Fibroblast of pulmonary artery (primary cell): ENCODE results near the gene TNS1.

Experiments
- DNase-seq: peaks from one replicate; pipeline ENCODE4 v3.0.0-alpha.2; 2010; ENCODE audit warnings: low read depth
- H3K4me3 ChIP-seq: replicated peaks from 2 replicates; pipeline ENCODE4 v1.5.1; 2011; ENCODE audit warnings: low read depth, mild to moderate bottlenecking, control low read depth, low read length, moderate library complexity
- CTCF ChIP-seq: IDR thresholded peaks from 2 replicates; pipeline ENCODE4 v1.5.1; 2011; ENCODE audit warnings: mild to moderate bottlenecking, control low read depth, low read length, inconsistent platforms; ENCODE audit errors: missing control alignments

TNS1 gene

DNA sequence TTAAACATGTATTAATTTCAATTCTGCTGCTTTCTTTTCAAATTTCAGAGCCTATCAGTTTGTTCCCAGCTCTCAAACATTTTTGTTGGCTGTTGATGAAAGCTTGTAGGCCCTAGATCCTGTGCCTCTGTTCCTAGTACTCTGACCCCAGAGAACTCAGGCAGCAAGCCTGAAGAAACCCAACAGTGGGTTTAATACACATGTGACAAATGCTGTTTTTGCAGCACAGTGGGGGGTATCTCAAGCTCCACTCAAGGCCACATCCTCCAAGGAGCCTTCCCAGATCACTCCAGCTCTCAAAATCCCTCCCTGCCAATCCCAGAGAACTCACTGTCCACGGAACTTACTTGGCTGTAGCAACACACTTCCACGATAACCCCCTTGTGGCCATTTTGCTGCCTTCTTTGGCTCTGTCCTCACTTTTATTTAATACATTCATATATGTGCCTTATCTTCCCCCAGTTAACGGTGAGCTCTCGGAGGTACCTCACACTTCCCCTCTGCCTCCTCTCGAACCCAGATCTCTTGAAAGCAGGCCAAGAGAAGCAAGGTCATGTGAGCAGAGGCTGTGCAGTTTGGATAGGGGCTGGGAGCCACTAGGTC is 122.4 kb downstream of the TNS1 start:
- H3K4me3 ChIP-seq, result no peak overlapping the region
- peak; percentile 11 for TF ChIP-seq CTCF
- DNase-seq, result no peak

DNA sequence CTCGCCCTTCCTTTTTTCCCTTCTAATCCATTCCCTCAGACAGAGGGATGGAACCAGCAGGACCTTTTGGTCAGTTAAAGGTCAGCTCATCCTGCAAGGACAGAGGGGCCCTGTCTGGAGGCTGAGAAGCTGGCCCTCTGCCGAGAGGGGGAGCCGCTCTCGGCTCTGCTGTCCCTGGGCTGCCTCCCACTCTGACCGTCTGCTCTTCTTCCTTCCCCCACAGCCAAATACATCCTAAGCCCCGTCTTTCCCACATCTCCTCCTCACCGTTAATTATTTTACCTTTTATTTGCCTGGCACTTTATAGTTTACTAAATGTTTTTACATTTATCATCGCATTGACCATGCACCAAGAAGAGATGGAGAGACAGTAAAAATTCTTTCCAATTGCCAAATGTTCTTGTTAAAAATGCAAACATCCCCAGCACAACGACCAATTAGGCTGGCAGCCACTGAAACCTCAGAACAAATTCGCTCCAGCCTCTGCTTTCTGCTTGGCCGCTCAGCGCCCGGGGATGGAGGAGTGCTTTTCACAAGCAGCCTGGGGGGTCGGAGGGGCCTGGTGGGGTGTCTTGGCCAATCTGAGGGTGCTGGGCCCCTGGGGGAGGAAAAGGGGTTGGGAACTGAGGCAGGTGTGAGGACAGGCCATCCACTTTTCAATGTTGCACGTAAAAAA is 123.7 kb downstream of the TNS1 start:
- no peak for DNase-seq
- no peak for TF ChIP-seq CTCF
- no peak overlapping the region for H3K4me3 ChIP-seq

DNA sequence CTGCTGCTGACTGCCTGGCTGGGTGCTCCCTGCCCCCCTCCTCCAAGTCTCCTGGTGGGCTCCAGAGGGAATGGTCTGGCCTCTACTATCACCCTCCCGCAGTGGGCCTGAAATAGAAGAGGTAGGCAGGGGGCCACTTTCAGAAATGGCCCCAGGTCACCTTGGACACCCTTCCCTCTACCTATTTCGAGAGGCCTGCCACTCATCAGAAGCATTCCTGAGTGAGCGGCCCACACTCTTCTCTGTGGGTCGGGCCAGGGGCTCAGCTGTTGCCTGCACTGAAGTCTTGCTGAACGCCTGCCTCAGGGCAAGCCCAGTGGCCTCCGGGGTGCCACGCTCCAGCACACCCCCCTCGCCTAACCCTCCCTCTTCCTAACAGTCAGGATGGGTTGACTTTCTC is 124.9 kb downstream of the TNS1 start:
- DNase-seq, result no peak
- no peak overlapping the region for H3K4me3 ChIP-seq
- TF ChIP-seq CTCF, result no peak

DNA sequence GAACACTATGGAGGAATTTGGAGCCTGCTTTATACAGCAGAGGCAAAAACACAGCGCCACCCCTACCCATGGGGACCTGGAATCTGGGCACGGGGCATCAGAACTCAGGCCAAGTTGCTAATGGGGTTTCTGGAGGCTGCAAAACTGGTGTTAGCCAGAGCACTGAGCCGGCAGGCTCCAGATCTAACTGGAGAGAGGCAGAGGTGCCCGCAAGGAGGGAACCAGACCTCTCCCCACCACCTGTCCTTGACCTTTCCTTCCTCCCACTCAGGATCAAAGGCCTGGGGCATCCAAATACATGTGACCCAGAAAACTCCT is 126.6 kb downstream of the TNS1 start:
- no peak overlapping the region for H3K4me3 ChIP-seq
- TF ChIP-seq CTCF, result no peak
- DNase-seq, result no peak

DNA sequence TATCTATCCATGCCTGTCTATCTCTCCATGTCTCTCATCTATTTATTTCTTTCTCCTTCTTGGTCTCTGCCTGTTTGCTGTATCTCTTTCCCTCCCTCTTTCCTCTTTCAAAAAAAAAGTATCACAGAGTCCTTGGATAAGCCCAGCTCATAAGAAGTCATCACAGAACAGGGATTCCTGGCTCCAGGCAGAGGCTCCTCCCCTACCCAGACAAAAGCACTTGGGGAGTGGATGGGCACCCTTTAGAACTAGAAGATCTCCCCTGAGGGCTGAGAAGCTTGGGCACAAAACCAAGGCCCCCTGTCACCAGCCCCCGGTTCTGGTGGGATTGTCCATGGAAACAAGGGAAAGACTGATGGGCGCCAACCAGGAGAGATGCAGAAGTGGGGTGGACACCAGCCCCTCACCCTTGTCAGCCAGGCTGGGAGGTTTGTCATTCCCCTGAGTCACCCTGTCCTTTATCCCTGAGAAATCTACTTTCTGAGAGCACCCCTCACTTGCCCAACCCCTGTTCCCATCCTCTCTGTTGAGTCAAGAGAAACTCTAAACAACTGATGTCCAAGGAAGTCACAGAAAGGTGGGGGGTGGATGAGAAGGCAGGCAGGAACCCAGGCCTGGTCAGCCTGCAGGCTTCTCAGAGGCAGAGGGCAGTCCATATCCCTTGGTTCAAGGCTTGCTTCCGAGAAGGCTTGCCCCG is 127.1 kb downstream of the TNS1 start:
- TF ChIP-seq CTCF, result no peak
- no peak overlapping the region for H3K4me3 ChIP-seq
- DNase-seq, result no peak

DNA sequence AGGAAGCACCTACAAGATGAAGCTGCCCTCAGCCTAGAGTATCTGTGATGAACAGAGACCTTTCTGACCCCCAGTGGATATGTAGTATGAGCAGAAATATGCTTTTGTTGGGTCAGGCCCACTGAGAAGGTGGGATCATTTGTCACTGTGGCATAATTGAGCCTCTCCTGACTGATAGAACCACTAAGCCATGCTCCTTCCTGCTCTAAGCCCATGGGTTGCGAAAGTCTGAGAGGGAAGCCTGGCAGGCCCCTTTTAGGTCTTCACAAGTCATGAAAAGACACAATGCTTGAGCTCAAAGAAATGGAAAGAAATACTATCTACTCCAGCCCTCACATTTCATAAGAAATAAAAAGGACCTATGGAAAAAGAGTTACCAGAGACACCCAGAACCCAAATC is 127.7 kb downstream of the TNS1 start:
- peak; percentile 51 for DNase-seq
- no peak for TF ChIP-seq CTCF
- H3K4me3 ChIP-seq, result no peak overlapping the region
